Measurements from ENCODE around the gene CCDC201. TPM values are rescaled to one million over a fixed set of nuclear protein-coding genes. Genes with fewer than 3 reads are reported as not detected.

Gene CCDC201, protein sequence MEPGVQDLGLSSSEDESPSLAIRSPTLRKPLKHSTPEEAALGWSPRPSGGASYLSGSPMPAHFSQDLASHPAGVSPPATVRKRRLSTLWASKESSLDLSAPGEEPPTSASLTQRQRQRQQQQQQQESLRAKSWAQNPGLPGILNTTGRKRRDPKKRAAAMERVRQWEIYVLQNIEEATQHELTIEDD
- not detected for total RNA-seq
- polyA plus RNA-seq: not detected

DNA sequence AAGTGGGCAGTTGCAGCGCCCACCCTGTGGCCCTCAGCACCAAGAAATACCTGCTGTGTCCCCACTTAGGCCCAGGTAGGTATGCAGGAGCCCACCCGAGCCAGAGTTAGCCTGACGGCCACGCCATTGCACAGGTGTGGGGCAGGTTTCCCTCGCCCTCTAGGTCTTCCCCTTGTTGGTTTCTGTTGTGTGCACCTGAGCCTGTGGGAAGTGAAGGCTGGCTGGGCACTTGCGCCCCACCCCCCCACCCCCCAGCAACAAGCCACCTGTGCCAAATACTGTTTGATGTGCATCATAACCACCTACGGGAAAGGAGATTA lies at the start of gene CCDC201:
CCDC201 (minus strand) TSS at position 48 of the 320 bp plus-strand sequence. CDS start 75 bp downstream, outside the sequence.
- Histone ChIP-seq H3K4me3 (no peak within 1 kb of the TSS), H3K27ac (no peak within 1 kb of the TSS), H3K36me3 (no peaks in the 10 kb centered on the region), H3K4me1 (no peaks in the 10 kb centered on the region), H3K9me3 (no peaks in the 10 kb centered on the region), H3K27me3 (no peaks in the 10 kb centered on the region)
- TF ChIP-seq POLR2A (IDR thresholded peaks at IDR 0.05): no peak
- no peak for TF ChIP-seq POLR2AphosphoS5 (IDR thresholded peaks at IDR 0.05)
- TF ChIP-seq, protein P1, sequence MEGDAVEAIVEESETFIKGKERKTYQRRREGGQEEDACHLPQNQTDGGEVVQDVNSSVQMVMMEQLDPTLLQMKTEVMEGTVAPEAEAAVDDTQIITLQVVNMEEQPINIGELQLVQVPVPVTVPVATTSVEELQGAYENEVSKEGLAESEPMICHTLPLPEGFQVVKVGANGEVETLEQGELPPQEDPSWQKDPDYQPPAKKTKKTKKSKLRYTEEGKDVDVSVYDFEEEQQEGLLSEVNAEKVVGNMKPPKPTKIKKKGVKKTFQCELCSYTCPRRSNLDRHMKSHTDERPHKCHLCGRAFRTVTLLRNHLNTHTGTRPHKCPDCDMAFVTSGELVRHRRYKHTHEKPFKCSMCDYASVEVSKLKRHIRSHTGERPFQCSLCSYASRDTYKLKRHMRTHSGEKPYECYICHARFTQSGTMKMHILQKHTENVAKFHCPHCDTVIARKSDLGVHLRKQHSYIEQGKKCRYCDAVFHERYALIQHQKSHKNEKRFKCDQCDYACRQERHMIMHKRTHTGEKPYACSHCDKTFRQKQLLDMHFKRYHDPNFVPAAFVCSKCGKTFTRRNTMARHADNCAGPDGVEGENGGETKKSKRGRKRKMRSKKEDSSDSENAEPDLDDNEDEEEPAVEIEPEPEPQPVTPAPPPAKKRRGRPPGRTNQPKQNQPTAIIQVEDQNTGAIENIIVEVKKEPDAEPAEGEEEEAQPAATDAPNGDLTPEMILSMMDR (IDR thresholded peaks at IDR 0.05): no peak
- no peak for TF ChIP-seq EP300 (IDR thresholded peaks at IDR 0.05)
- intact Hi-C loops (cut with DNase I): no loop called here
- 83 to 87% methylated on average over 7 of the region's 7 CpGs for WGBS, 2 donors
- no peak for DNase-seq

DNA sequence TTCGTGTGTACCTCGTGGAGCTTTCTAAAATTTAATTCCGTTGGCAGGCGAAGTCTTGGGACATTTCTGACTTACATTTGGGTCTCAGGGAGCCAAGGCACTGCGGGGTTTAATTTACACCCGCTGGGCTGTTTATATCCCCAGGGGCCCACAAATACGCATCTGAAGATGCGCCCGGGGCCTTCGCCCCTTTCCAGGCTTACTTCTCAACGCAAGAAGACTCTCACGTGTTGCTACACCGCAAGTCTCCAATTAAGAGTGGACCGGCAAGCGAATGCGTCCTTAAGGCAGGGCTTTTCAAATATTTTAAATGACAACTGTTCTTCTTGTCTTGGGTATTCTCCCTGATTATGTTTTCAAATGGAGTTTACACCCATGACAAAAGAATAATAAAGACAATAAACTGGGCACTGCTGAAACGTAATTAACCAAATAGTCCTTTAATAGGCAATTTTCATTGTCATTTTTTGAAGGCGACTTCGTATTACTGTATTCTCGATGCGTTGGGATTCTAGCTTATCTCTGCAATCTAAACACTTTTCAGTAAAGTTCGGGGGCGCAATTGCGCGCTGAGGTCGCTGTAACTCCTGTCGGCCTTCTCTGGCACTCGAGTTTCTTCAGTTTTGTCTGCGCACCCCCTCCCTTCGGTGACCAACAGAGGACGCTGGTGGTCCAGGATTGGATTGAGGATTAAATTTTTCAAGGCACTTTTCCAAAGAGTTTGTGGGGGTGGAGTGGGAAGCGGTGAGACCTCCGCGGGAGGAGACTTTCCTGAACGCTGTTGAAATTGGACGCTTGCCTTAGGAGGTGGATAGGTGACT lies 49.0 kb upstream of the CCDC201 start:
- TF ChIP-seq, protein P1 (IDR thresholded peaks at IDR 0.05): peak; percentile 7 to 83 (median 76)
- TF ChIP-seq POLR2AphosphoS5 (IDR thresholded peaks at IDR 0.05) (peak in 2 of 4 donors; percentile 8 to 37), EP300 (IDR thresholded peaks at IDR 0.05) (no peak), POLR2A (IDR thresholded peaks at IDR 0.05) (no peak)
- intact Hi-C loops (cut with DNase I): loop anchor here (1.0 to 10.0 kb wide), 4 partner anchors 1013 to 1331 kb away; no protein-coding TSS in a partner anchor
- DNase-seq: no peak
- H3K4me3 ChIP-seq: peak overlapping the region; percentile 19 to 66 (median 52)
- peaks cover 0 to under 1% (median 0%) of the 10 kb centered on the region in 4 donors for H3K36me3 ChIP-seq
- H3K9me3 ChIP-seq: no peaks in the 10 kb centered on the region
- peaks cover 6 to 42% (median 12%) of the 10 kb centered on the region in 3 donors for H3K27me3 ChIP-seq
- H3K27ac ChIP-seq: peak overlapping the region in 3 of 4 donors; percentile 52 to 81 (median 55)
- WGBS, 2 donors: 5 to 8% methylated on average over 36 of the region's 36 CpGs
- H3K4me1 ChIP-seq: peaks cover 0 to 60% (median 53%) of the 10 kb centered on the region in 4 donors

DNA sequence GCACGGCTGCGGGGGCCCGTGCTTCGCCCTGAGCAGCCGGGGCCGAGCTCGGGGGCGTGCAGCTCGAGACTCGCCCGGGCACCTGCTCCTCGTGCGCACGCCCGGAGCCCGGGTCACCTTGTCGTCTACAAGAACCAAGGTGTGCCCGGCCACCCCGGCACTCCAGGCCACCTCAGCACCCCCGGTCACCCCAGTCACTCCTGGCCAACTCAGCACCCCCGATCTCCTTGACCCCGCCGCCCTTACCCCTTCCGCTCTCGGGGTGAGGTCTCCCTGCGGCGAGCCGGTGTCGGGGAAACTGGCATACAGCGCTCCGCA lies 48.5 kb upstream of the CCDC201 start:
- WGBS, 2 donors: 3 to 4% methylated on average over 31 of the region's 31 CpGs
- peak overlapping the region in 3 of 4 donors; percentile 52 to 81 (median 55) for H3K27ac ChIP-seq
- H3K27me3 ChIP-seq: peaks cover 6 to 42% (median 12%) of the 10 kb centered on the region in 3 donors
- no peak for DNase-seq
- peak overlapping the region; percentile 19 to 66 (median 52) for H3K4me3 ChIP-seq
- H3K4me1 ChIP-seq: peaks cover 0 to 60% (median 53%) of the 10 kb centered on the region in 4 donors
- H3K9me3 ChIP-seq: no peaks in the 10 kb centered on the region
- TF ChIP-seq POLR2A (IDR thresholded peaks at IDR 0.05): no peak
- TF ChIP-seq EP300 (IDR thresholded peaks at IDR 0.05): no peak
- TF ChIP-seq, protein P1 (IDR thresholded peaks at IDR 0.05): no peak
- intact Hi-C loops (cut with DNase I): loop anchor here (10.0 kb wide), 1 partner anchor 1013 kb away; no protein-coding TSS in a partner anchor
- peaks cover 0 to 6% (median 0%) of the 10 kb centered on the region in 4 donors for H3K36me3 ChIP-seq

DNA sequence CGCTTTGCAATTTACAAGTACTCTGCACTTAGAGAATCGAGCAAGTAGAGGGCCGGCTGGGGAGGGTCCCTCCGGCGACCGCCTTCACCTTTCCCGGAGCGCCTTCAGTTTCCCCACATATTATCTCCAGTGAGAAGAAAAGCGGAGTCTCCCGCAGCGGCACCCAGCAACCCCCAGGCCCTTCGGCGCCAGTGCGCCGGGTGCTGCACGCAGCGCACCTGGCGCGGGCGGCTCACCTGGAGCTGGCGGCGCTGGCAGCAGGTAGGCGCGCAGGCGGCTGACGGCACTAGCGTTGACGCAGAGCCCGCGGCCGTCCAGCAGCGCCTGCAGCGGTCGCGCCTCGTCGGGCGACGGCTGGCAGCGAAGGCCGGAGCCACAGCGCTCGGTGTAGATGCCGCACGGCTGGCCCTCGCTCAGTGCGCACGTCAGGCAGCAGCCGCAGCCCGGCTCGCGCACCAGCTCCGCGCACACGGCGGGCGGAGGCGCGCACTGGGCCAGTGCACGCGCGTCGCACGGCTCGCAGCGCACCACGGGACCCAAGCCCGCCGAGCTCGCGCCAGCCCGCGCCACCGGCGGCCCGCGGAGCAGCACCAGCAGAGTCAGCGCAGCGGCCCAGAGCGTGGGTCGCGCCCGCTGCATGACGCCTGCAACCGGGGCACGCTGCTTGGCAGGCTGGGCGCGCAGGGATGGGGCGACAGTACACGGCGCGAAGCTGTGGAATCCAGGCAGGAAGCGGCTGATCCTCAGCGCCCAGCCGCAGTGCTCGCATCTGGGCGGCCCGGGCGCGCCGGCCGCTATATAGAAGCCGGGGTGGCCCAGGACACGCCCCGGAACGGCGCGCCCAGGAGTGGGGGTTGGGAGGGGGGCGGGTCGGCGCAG lies 47.9 kb upstream of the CCDC201 start, which contains the start of gene IGFBP3:
IGFBP3 (minus strand) TSS at position 771 of the 879 bp plus-strand sequence; CDS start at position 639, 132 bp downstream.
- H3K9me3 ChIP-seq: no peaks in the 10 kb centered on the region
- peaks cover 0 to 60% (median 53%) of the 10 kb centered on the region in 4 donors for H3K4me1 ChIP-seq
- peaks cover 0 to 12% (median 3%) of the 10 kb centered on the region in 4 donors for H3K36me3 ChIP-seq
- H3K4me3 ChIP-seq: peak within 1 kb of the TSS; percentile 26 to 66 (median 52)
- H3K27ac ChIP-seq: peak within 1 kb of the TSS in 3 of 4 donors; percentile 52 to 81 (median 55)
- peaks cover 6 to 42% (median 12%) of the 10 kb centered on the region in 3 donors for H3K27me3 ChIP-seq
- TF ChIP-seq EP300 (IDR thresholded peaks at IDR 0.05): no peak
- no peak for TF ChIP-seq POLR2A (IDR thresholded peaks at IDR 0.05)
- TF ChIP-seq, protein P1 (IDR thresholded peaks at IDR 0.05): no peak
- TF ChIP-seq POLR2AphosphoS5 (IDR thresholded peaks at IDR 0.05): peak in 3 of 4 donors; percentile 27 to 49 (median 39)
- 1% methylated on average over 111 of the region's 111 CpGs for WGBS, 2 donors
- no peak for DNase-seq
- intact Hi-C loops (cut with DNase I): loop anchor here (10.0 kb wide), 1 partner anchor 1014 kb away; no protein-coding TSS in a partner anchor

Data from sigmoid colon (tissue), 7 donors.